Pancreas (tissue), 10 donors: ENCODE measurements around the gene RASSF4. TPM values are rescaled to one million over a fixed set of nuclear protein-coding genes. Genes with fewer than 3 reads are reported as not detected.

Experiments used
- ATAC-seq, 4 donors: fragments of 200-7000 bp; cut with Tn5 transposase; one replicate each; pipeline versions ENCODE4 v1.8.0 to v1.9.1; 2020; ENCODE audit warnings: mild to moderate bottlenecking in 4 of 4, moderate library complexity in 4 of 4
- DNase-seq, 6 donors: peaks; one replicate each; pipeline ENCODE4 v3.0.0-alpha.2; 2020
- FAIRE-seq: peaks from 2 replicates; lab custom pipeline; 2012; peaks lifted over from hg19 to GRCh38; lab: Jason Lieb, UNC
- H3K27ac ChIP-seq, 4 donors: fragments of 200-600 bp; sonication (generic); 1 replicate in 3 of 4; 2 replicates in 1 of 4; pipeline versions ENCODE4 v1.5.0 to v1.8.0; 2020
- H3K27me3 ChIP-seq, 4 donors: fragments of 200-600 bp; one replicate each; pipeline ENCODE4 v1.8.0; 2021
- H3K36me3 ChIP-seq, 3 donors: fragments of 200-600 bp; sonication (generic) in 1 of 3; one replicate each; pipeline versions ENCODE4 v1.5.0 to v1.8.0; 2020 to 2021
- H3K4me1 ChIP-seq, 3 donors: fragments of 200-600 bp; one replicate each; pipeline ENCODE4 v1.8.0; 2021
- H3K4me3 ChIP-seq, 4 donors: fragments of 200-600 bp; sonication (generic) in 2 of 4; one replicate each; pipeline versions ENCODE4 v1.5.0 to v1.8.0; 2020 to 2021
- H3K9me3 ChIP-seq, 4 donors: fragments of 200-600 bp; one replicate each; pipeline ENCODE4 v1.8.0; 2021
- CTCF ChIP-seq, 4 donors: fragments of 200-600 bp; sonication (generic) in 3 of 4; IDR thresholded peaks; one replicate each; pipeline versions ENCODE4 v1.5.0 to v1.8.0; 2021; ENCODE audit warnings: antibody characterized with exemption in 4 of 4
- WGBS, 2 donors: extraction: QIAGEN DNeasy Blood & Tissue Kit; methylation state at CpG; one replicate each; pipeline ENCODE4 v1.1.7; 2013; 5-methylcytosine and 5-hydroxymethylcytosine counted together
- intact Hi-C, 3 donors: fragments of 100-400 bp; cut with DNase I; formaldehyde crosslinking; loops; one replicate each; pipeline versions ENCODE4 v1.11.1 to v1.14.2; 2022
- polyA plus RNA-seq, 2 donors: library from polyadenylated mRNA; stranded (reverse); fragments of 200-250 nt; gene quantifications; one replicate each; pipeline ENCODE4 v1.2.3, GENCODE V29; 2013
- total RNA-seq, 6 donors: library from RNA; stranded (reverse); fragmentation: NEBNext Ultra II Directional in 4 of 6; extraction: Animal tissue kit (Norgen Biotek cat#: 25700) in 4 of 6; gene quantifications; one replicate each; pipeline versions ENCODE4 v1.2.1 to v1.2.4, GENCODE V29; 2021 to 2023
- donor health status: healthy with polysubstance abuse.
- donor health status: DM: no; HTN: no; CAD: no; lungs with moderate emphysema.
- donor health status: DM: no; HTN: no; CAD: no.
- donor health status: control.
- donor health status: control.
- donor health status: Bipolar disorder and iron deficiency.
- donor health status: DM: yes; HTN: yes; CAD: no.
- donor health status: DM: no; HTN: no; CAD: no.
- donor health status: DM: no; HTN: no; CAD: no.
- donor health status: DM: yes; HTN: yes; CAD: no.

RASSF4 gene
- total and polyA plus RNA-seq, 8 donors: 13.9 to 100 (median 37.8) TPM

GRCh38 chr10:44952779-44953231 lies 6.8 kb upstream of the RASSF4 start:
- H3K9me3 ChIP-seq: no peaks in the 10 kb centered on the region
- TF ChIP-seq CTCF (IDR thresholded peaks at IDR 0.05): no peak
- H3K27me3 ChIP-seq: no peaks in the 10 kb centered on the region
- H3K4me3 ChIP-seq: no peak overlapping the region
- H3K27ac ChIP-seq: no peak overlapping the region
- WGBS, 2 donors: 71 to 74% methylated on average over 2 of the region's 2 CpGs
- no peak for ATAC-seq
- intact Hi-C loops: no loop called here
- H3K4me1 ChIP-seq: peaks cover 2 to 13% (median 3%) of the 10 kb centered on the region in 3 donors
- DNase-seq: peak in 1 of 6 donors; percentile 5
- FAIRE-seq: no peak
- H3K36me3 ChIP-seq: peaks cover 0 to 5% (median 0%) of the 10 kb centered on the region in 3 donors

GRCh38 chr10:44954042-44954441 lies 5.6 kb upstream of the RASSF4 start:
- FAIRE-seq (no peak), ATAC-seq (no peak), DNase-seq (no peak)
- H3K36me3 ChIP-seq: peaks cover 0 to 5% (median 0%) of the 10 kb centered on the region in 3 donors
- no peaks in the 10 kb centered on the region for H3K9me3 ChIP-seq
- no peak overlapping the region for H3K27ac ChIP-seq
- H3K4me1 ChIP-seq: peaks cover 7 to 21% (median 13%) of the 10 kb centered on the region in 3 donors
- intact Hi-C loops: no loop called here
- no peak for TF ChIP-seq CTCF (IDR thresholded peaks at IDR 0.05)
- no peak overlapping the region for H3K4me3 ChIP-seq
- no peaks in the 10 kb centered on the region for H3K27me3 ChIP-seq

GRCh38 chr10:44954962-44955361 lies 4.6 kb upstream of the RASSF4 start:
- intact Hi-C loops: no loop called here

GRCh38 chr10:44955413-44956070 lies 4.1 kb upstream of the RASSF4 start:
- no peaks in the 10 kb centered on the region for H3K27me3 ChIP-seq
- no peak for ATAC-seq
- DNase-seq: peak in 1 of 6 donors; percentile 15
- H3K27ac ChIP-seq: no peak overlapping the region
- no peak for TF ChIP-seq CTCF (IDR thresholded peaks at IDR 0.05)
- no peaks in the 10 kb centered on the region for H3K9me3 ChIP-seq
- intact Hi-C loops: no loop called here
- WGBS, 2 donors: 84 to 95% methylated on average over 8 of the region's 8 CpGs
- peaks cover 7 to 13% (median 13%) of the 10 kb centered on the region in 3 donors for H3K4me1 ChIP-seq
- no peak overlapping the region for H3K4me3 ChIP-seq
- no peak for FAIRE-seq
- peaks cover 0 to 5% (median 0%) of the 10 kb centered on the region in 3 donors for H3K36me3 ChIP-seq

More at GRCh38 chr10:44954962-44955361, 4.6 kb upstream of the RASSF4 start:
- Histone ChIP-seq H3K27me3 (no peaks in the 10 kb centered on the region), H3K4me3 (no peak overlapping the region), H3K9me3 (no peaks in the 10 kb centered on the region), H3K36me3 (peaks cover 0 to 5% (median 0%) of the 10 kb centered on the region in 3 donors), H3K27ac (no peak overlapping the region), H3K4me1 (peaks cover 7 to 16% (median 13%) of the 10 kb centered on the region in 3 donors)
- TF ChIP-seq CTCF (IDR thresholded peaks at IDR 0.05): no peak
- ATAC-seq (no peak), FAIRE-seq (no peak), DNase-seq (no peak)

GRCh38 chr10:44956226-44956625 lies 3.4 kb upstream of the RASSF4 start:
- no peak overlapping the region for H3K4me3 ChIP-seq
- H3K27ac ChIP-seq: no peak overlapping the region
- ATAC-seq (no peak), DNase-seq (peak in 1 of 6 donors; percentile 7), FAIRE-seq (no peak)
- TF ChIP-seq CTCF (IDR thresholded peaks at IDR 0.05): no peak
- 90% methylated on average over 4 of the region's 4 CpGs for WGBS, 2 donors
- H3K9me3 ChIP-seq: no peaks in the 10 kb centered on the region
- H3K27me3 ChIP-seq: no peaks in the 10 kb centered on the region
- intact Hi-C loops: no loop called here
- peaks cover 0 to 5% (median 0%) of the 10 kb centered on the region in 3 donors for H3K36me3 ChIP-seq
- peaks cover 7 to 13% (median 13%) of the 10 kb centered on the region in 3 donors for H3K4me1 ChIP-seq
